CD14-positive monocyte (primary cell): ENCODE measurements around the gene AMPD1. TPM values are rescaled to one million over a fixed set of nuclear protein-coding genes. Genes with fewer than 3 reads are reported as not detected.

Experiments
- DNase-seq, 3 donors: peaks; one replicate each; pipeline ENCODE4 v3.0.0-alpha.2; 2011 to 2022
- H2AFZ ChIP-seq: 2 replicates; pipeline ENCODE4 v1.6.0; 2012; ENCODE audit warnings: mild to moderate bottlenecking, low read depth, low read length, inconsistent platforms; ENCODE audit not compliant: insufficient read depth, poor library complexity, severe bottlenecking
- H3K27ac ChIP-seq, 2 donors: 1 replicate in 1 of 2; 2 replicates in 1 of 2; pipeline ENCODE4 v1.5.1; 2012 to 2013; ENCODE audit warnings: low read length in 2 of 2, control low read depth in 1 of 2, inconsistent platforms in 1 of 2, low read depth in 1 of 2, mild to moderate bottlenecking in 1 of 2
- H3K27me3 ChIP-seq, 2 donors: one replicate each; pipeline versions ENCODE4 v1.6.0 to v1.6.1; 2011 to 2013; ENCODE audit warnings: low read length in 2 of 2; ENCODE audit not compliant: control insufficient read depth in 2 of 2, insufficient read depth in 2 of 2
- H3K36me3 ChIP-seq, 2 donors: replicated peaks in 1 of 2; 1 replicate in 1 of 2; 2 replicates in 1 of 2; pipeline versions ENCODE4 v1.5.1 to v1.6.1; 2012 to 2013; ENCODE audit warnings: low read length in 2 of 2, control low read depth in 1 of 2, inconsistent platforms in 1 of 2, mild to moderate bottlenecking in 1 of 2; ENCODE audit not compliant: insufficient read depth in 2 of 2, control insufficient read depth in 1 of 2
- H3K4me1 ChIP-seq, 2 donors: 1 replicate in 1 of 2; 2 replicates in 1 of 2; pipeline versions ENCODE4 v1.5.1 to v1.6.1; 2012 to 2013; ENCODE audit warnings: low read length in 2 of 2, control low read depth in 1 of 2, inconsistent platforms in 1 of 2, mild to moderate bottlenecking in 1 of 2, moderate library complexity in 1 of 2; ENCODE audit not compliant: insufficient read depth in 2 of 2, control insufficient read depth in 1 of 2
- H3K4me2 ChIP-seq: replicated peaks from 2 replicates; pipeline ENCODE3; 2012; ENCODE audit warnings: low read length, moderate library complexity, mild to moderate bottlenecking; ENCODE audit not compliant: poor library complexity, severe bottlenecking; ENCODE audit errors: extremely low read depth
- H3K4me3 ChIP-seq, 3 experiments: fragments of 200-600 bp in 1 of 3; sonication (generic) in 1 of 3; replicated peaks in 1 of 3; 1 replicate in 2 of 3; 2 replicates in 1 of 3; pipeline ENCODE4 v1.5.1; 2011 to 2013; ENCODE audit warnings: low read length in 3 of 3, mild to moderate bottlenecking in 3 of 3, control low read depth in 2 of 3, low read depth in 2 of 3, inconsistent platforms in 1 of 3, moderate library complexity in 1 of 3
- H3K79me2 ChIP-seq: 2 replicates; pipeline ENCODE4 v1.6.0; 2012; ENCODE audit warnings: mild to moderate bottlenecking, control low read depth, inconsistent platforms, low read length, moderate library complexity; ENCODE audit not compliant: insufficient read depth
- H3K9ac ChIP-seq: 2 replicates; pipeline ENCODE4 v1.6.0; 2017; ENCODE audit warnings: low read length, mild to moderate bottlenecking; ENCODE audit not compliant: insufficient read depth, poor library complexity, severe bottlenecking
- H3K9me3 ChIP-seq, 2 donors: replicated peaks in 1 of 2; 1 replicate in 1 of 2; 2 replicates in 1 of 2; pipeline versions ENCODE4 v1.5.1 to v1.6.1; 2012 to 2013; ENCODE audit warnings: low read length in 2 of 2, control low read depth in 1 of 2; ENCODE audit not compliant: control insufficient read depth in 1 of 2, insufficient read depth in 1 of 2
- H4K20me1 ChIP-seq: 2 replicates; pipeline ENCODE4 v1.6.0; 2012; ENCODE audit warnings: mild to moderate bottlenecking, low read length, control low read depth, moderate library complexity; ENCODE audit not compliant: insufficient read depth
- H3K27ac Mint-ChIP-seq, 7 donors: one replicate each; pipeline ENCODE4 v1.8.0; 2020; ENCODE audit warnings: mild to moderate bottlenecking in 7 of 7, mixed read lengths in 7 of 7, moderate library complexity in 6 of 7, inconsistent platforms in 2 of 7
- H3K27me3 Mint-ChIP-seq, 3 donors: one replicate each; pipeline ENCODE4 v1.8.0; 2021 to 2022; ENCODE audit warnings: low read depth in 3 of 3, mild to moderate bottlenecking in 3 of 3, mixed read lengths in 3 of 3, moderate library complexity in 3 of 3, inconsistent platforms in 1 of 3
- H3K36me3 Mint-ChIP-seq, 2 donors: one replicate each; pipeline ENCODE4 v1.8.0; 2020; ENCODE audit warnings: mixed read lengths in 2 of 2, inconsistent platforms in 1 of 2, mild to moderate bottlenecking in 1 of 2
- H3K4me1 Mint-ChIP-seq: one replicate; pipeline ENCODE4 v1.8.0; 2020; ENCODE audit warnings: mild to moderate bottlenecking, mixed read lengths
- H3K4me3 Mint-ChIP-seq, 2 donors: one replicate each; pipeline ENCODE4 v1.8.0; 2020; ENCODE audit warnings: mild to moderate bottlenecking in 2 of 2, mixed read lengths in 2 of 2, moderate library complexity in 1 of 2
- H3K9me3 Mint-ChIP-seq, 7 donors: one replicate each; pipeline ENCODE4 v1.8.0; 2020 to 2022; ENCODE audit warnings: mixed read lengths in 7 of 7, mild to moderate bottlenecking in 6 of 7, moderate library complexity in 6 of 7, inconsistent platforms in 2 of 7
- WGBS: methylation state at CpG from one replicate; pipeline ENCODE4 v1.1.5; 2013; ENCODE audit warnings: missing lambda C conversion rate; ENCODE audit not compliant: insufficient coverage; 5-methylcytosine and 5-hydroxymethylcytosine counted together
- intact Hi-C, 2 donors: fragments of 100-400 bp; cut with micrococcal nuclease; formaldehyde crosslinking; loops; one replicate each; pipeline versions ENCODE4 v1.15.0 to v1.15.1; 2023
- polyA plus RNA-seq, 3 donors: library from polyadenylated mRNA; depleted of rRNA in 1 of 3; unstranded in 2 of 3; stranded (reverse) in 1 of 3; fragments of 300-500 nt in 2 of 3; fragments of >200 nt in 1 of 3; fragmentation: Illumina TruSeq in 2 of 3; gene quantifications; 1 replicate in 2 of 3; 2 replicates in 1 of 3; pipeline ENCODE4 v1.2.3, GENCODE V29; 2012 to 2021
- TF ChIP-seq, protein P1 (sequence below): fragments of 200-600 bp; IDR thresholded peaks from one replicate; pipeline ENCODE4 v1.8.0; 2022; ENCODE audit warnings: antibody characterized with exemption, mild to moderate bottlenecking

AMPD1 gene
- polyA plus RNA-seq, 3 donors: not detected

DNA sequence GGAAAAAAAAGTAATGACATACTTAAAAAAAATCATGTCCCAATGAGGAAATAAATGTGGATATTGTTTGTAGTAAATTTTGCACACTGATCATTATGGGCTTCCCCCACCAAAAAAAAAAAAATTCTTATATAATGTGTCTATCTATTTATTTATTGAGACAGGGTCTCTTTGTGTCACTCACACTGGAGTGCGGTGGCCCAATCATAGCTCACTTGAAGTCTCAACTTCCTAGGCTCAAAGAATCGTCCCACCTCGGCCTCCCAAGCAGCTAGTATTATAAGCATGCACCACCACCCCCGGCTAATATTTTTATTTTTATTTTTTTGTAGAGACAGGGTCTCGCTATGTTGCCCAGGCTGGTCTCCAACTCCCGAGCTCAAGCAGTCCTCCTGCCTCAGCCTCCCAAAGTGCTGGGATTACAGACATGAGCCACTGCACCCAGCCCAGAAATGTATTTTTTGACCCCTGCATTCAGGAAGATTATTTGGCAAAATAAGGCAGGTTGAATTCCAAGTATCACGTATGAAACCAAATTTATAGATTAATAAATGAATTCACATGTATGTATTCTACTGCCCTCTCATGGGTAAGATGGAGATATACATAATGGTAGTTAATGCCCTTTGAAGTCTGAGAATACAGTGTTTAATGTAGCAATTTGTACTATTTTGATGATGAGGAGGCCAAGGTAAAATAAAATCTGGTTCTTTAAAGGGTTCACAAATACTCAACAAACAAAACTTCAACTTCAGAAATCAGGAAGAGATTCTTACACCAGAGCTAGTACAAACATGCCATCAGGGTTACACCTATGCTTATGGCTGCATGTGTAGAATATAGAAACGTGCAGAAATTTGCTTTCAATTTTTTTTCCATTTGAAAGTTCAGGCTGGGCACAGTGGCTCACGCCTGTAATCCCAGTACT lies 24.1 kb downstream of the AMPD1 start:
- Histone ChIP-seq H3K9me3 (no peaks in the 10 kb centered on the region), H3K79me2 (no peaks in the 10 kb centered on the region), H3K4me1 (peaks cover 10 to 14% of the 10 kb centered on the region in 2 donors), H3K36me3 (no peaks in the 10 kb centered on the region), H2AFZ (no peak overlapping the region), H3K27me3 (peaks cover 4 to 27% of the 10 kb centered on the region in 2 donors), H3K4me3 (no peak overlapping the region), H3K9ac (no peak overlapping the region), H4K20me1 (no peaks in the 10 kb centered on the region), H3K4me2 (no peak overlapping the region), H3K27ac (no peak overlapping the region)
- 87% methylated on average over 3 of the region's 9 CpGs for WGBS
- H3K4me1 Mint-ChIP-seq: peaks cover 13% of the 10 kb centered on the region
- peaks cover 0 to 2% of the 10 kb centered on the region in 2 donors for H3K36me3 Mint-ChIP-seq
- H3K27me3 Mint-ChIP-seq: peaks cover 28 to 39% (median 31%) of the 10 kb centered on the region in 3 donors
- DNase-seq: no peak
- TF ChIP-seq, protein P1, sequence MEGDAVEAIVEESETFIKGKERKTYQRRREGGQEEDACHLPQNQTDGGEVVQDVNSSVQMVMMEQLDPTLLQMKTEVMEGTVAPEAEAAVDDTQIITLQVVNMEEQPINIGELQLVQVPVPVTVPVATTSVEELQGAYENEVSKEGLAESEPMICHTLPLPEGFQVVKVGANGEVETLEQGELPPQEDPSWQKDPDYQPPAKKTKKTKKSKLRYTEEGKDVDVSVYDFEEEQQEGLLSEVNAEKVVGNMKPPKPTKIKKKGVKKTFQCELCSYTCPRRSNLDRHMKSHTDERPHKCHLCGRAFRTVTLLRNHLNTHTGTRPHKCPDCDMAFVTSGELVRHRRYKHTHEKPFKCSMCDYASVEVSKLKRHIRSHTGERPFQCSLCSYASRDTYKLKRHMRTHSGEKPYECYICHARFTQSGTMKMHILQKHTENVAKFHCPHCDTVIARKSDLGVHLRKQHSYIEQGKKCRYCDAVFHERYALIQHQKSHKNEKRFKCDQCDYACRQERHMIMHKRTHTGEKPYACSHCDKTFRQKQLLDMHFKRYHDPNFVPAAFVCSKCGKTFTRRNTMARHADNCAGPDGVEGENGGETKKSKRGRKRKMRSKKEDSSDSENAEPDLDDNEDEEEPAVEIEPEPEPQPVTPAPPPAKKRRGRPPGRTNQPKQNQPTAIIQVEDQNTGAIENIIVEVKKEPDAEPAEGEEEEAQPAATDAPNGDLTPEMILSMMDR: peak; percentile 40
- peak overlapping the region in 1 of 2 donors; percentile 9 for H3K4me3 Mint-ChIP-seq
- H3K27ac Mint-ChIP-seq: no peak overlapping the region
- intact Hi-C loops: no loop called here
- H3K9me3 Mint-ChIP-seq: no peaks in the 10 kb centered on the region

DNA sequence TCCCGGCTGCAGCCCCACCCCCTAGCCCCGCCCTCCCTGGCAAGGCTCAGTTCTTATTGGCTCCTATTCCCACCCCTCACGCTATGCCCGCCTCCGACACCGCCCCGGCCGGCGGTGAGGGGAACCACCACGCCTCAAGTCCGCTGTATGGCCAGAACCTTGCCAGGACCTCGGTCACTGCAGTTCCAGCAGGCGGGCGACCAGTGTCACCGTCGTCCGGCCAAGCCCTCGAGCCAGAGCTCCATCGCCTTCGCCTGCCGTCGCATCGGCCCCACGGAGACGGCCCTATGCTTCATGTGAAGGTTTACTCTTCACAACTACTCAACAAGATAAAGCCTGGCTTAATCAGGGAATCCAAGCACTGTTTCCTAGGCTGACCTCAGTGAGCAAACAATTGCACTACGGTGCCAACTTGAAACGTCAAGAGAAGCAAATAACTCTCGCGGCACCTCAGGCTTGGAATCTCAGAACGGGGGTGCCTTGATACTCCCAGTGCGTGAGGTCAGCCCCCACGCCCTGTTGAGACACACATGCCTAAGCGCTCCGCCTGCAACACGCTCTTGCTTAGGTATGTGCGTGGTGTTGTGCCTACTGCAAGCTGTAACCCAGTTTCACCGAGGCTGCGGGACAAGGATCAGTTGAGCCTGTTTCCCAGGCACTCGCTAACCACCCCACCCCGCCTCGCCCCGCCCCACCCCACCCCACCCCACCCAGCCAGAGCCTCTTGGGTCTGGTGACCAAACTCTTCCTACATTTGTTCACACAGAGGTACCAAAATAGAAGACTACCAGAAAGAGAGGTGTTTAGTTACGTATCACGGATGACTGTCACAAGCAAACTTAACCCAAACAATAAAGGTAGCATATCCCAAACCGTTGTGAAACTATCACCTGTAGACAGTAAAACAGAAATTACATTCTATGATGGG lies 25.0 kb downstream of the AMPD1 start:
- Mint-ChIP-seq H3K27ac (peak overlapping the region in 5 of 7 donors; percentile 47 to 74 (median 60)), H3K4me1 (peaks cover 13% of the 10 kb centered on the region), H3K4me3 (peak overlapping the region; percentile 88 to 93), H3K9me3 (no peaks in the 10 kb centered on the region), H3K27me3 (peaks cover 27 to 41% (median 31%) of the 10 kb centered on the region in 3 donors), H3K36me3 (peaks cover 0 to 2% of the 10 kb centered on the region in 2 donors)
- H3K4me1 ChIP-seq: peaks cover 10 to 14% of the 10 kb centered on the region in 2 donors
- H3K27me3 ChIP-seq: peaks cover 4 to 27% of the 10 kb centered on the region in 2 donors
- H3K27ac ChIP-seq: no peak overlapping the region
- peak overlapping the region; percentile 44 to 84 (median 57) for H3K4me3 ChIP-seq
- TF ChIP-seq, protein P1: no peak
- DNase-seq: peak; percentile 86 to 89 (median 88)
- peak overlapping the region; percentile 84 for H3K4me2 ChIP-seq
- peak overlapping the region; percentile 99 for H2AFZ ChIP-seq
- H4K20me1 ChIP-seq: no peaks in the 10 kb centered on the region
- intact Hi-C loops: no loop called here
- 0% methylated on average over 30 of the region's 45 CpGs for WGBS
- no peaks in the 10 kb centered on the region for H3K79me2 ChIP-seq
- no peaks in the 10 kb centered on the region for H3K36me3 ChIP-seq
- H3K9me3 ChIP-seq: no peaks in the 10 kb centered on the region
- peak overlapping the region; percentile 62 for H3K9ac ChIP-seq
